DOHH2 (cell line): Measurements from ENCODE around the gene RPS27.

Source experiments
- H3F3A ChIP-seq: fragments of 200-600 bp; sonication (generic), shearing (Covaris generic); 2 replicates; pipeline ENCODE4 v1.6.0; 2016; ENCODE audit warnings: antibody characterized with exemption, mild to moderate bottlenecking; ENCODE audit not compliant: control insufficient read depth, insufficient read depth
- H3K27ac ChIP-seq: fragments of 200-600 bp; sonication (generic); 2 replicates; pipeline ENCODE4 v1.5.1; 2014; ENCODE audit warnings: low read depth, mild to moderate bottlenecking, low read length, moderate library complexity
- H3K27me3 ChIP-seq: fragments of 200-600 bp; sonication (generic); 2 replicates; pipeline ENCODE4 v1.6.1; 2014; ENCODE audit warnings: mild to moderate bottlenecking, low read length, mixed read lengths; ENCODE audit not compliant: control insufficient read depth
- H3K36me3 ChIP-seq: fragments of 200-600 bp; sonication (generic); 2 replicates; pipeline ENCODE4 v1.6.1; 2014; ENCODE audit warnings: mild to moderate bottlenecking, low read length, moderate library complexity, mixed read lengths; ENCODE audit not compliant: control insufficient read depth
- H3K4me1 ChIP-seq: fragments of 200-600 bp; sonication (generic); 2 replicates; pipeline ENCODE4 v1.6.1; 2014; ENCODE audit warnings: mild to moderate bottlenecking, low read length, mixed read lengths; ENCODE audit not compliant: control insufficient read depth
- H3K4me2 ChIP-seq: fragments of 200-600 bp; sonication (generic); 2 replicates; pipeline ENCODE4 v1.6.0; 2014; ENCODE audit warnings: mild to moderate bottlenecking, low read length, moderate library complexity
- H3K4me3 ChIP-seq: fragments of 200-600 bp; sonication (generic); 2 replicates; pipeline ENCODE4 v1.5.1; 2014; ENCODE audit warnings: mild to moderate bottlenecking, low read length, mixed read lengths
- H3K79me2 ChIP-seq: fragments of 200-600 bp; sonication (generic); 2 replicates; pipeline ENCODE4 v1.6.1; 2014; ENCODE audit warnings: mild to moderate bottlenecking, low read length, mixed read lengths; ENCODE audit not compliant: control insufficient read depth
- H3K9me2 ChIP-seq: fragments of 200-600 bp; sonication (generic); replicated peaks from 2 replicates; pipeline ENCODE4 v1.6.1; 2014; ENCODE audit warnings: mild to moderate bottlenecking, low read length, mixed read lengths; ENCODE audit not compliant: control insufficient read depth
- H3K9me3 ChIP-seq: fragments of 200-600 bp; sonication (generic); 2 replicates; pipeline ENCODE4 v1.6.1; 2014; ENCODE audit warnings: antibody characterized with exemption, low read length, mixed read lengths; ENCODE audit not compliant: control insufficient read depth, insufficient read depth
- H4K20me1 ChIP-seq: fragments of 200-600 bp; sonication (generic); 2 replicates; pipeline ENCODE4 v1.6.0; 2014; ENCODE audit warnings: low read depth, mild to moderate bottlenecking, antibody characterized with exemption, low read length, moderate library complexity; ENCODE audit not compliant: control insufficient read depth, insufficient read depth
- CTCF ChIP-seq: fragments of 200-600 bp; sonication (generic); IDR thresholded peaks from one replicate; pipeline ENCODE4 v1.5.1; 2014; ENCODE audit warnings: antibody characterized with exemption, mild to moderate bottlenecking, low read depth, low read length; ENCODE audit not compliant: poor library complexity, severe bottlenecking
- EZH2phosphoT487 ChIP-seq: fragments of 200-600 bp; sonication (generic); IDR thresholded peaks from 2 replicates; pipeline ENCODE4 v1.6.1; 2017; ENCODE audit warnings: borderline replicate concordance, mild to moderate bottlenecking, antibody characterized with exemption, low read length, moderate library complexity, mixed read lengths

Gene RPS27

GRCh38 chr1:153968972-153969371 is 21.6 kb upstream of the RPS27 start:
- H3K4me1 ChIP-seq, result peaks cover 32% of the 10 kb centered on the region
- peaks cover 46% of the 10 kb centered on the region for H3K79me2 ChIP-seq
- peak overlapping the region; percentile 97 for H3K4me2 ChIP-seq
- no peaks in the 10 kb centered on the region for H4K20me1 ChIP-seq
- no peaks in the 10 kb centered on the region for H3K9me2 ChIP-seq
- peaks cover 19% of the 10 kb centered on the region for H3K36me3 ChIP-seq
- no peaks in the 10 kb centered on the region for H3K27me3 ChIP-seq
- H3K4me3 ChIP-seq, result peak overlapping the region; percentile 76
- H3K27ac ChIP-seq, result no peak overlapping the region
- peaks cover 24% of the 10 kb centered on the region for H3F3A ChIP-seq
- no peaks in the 10 kb centered on the region for H3K9me3 ChIP-seq
- TF ChIP-seq EZH2phosphoT487 (no peak), CTCF (no peak)

GRCh38 chr1:153970346-153970745 is 20.2 kb upstream of the RPS27 start:
- no peak overlapping the region for H3K4me2 ChIP-seq
- no peak overlapping the region for H3K4me3 ChIP-seq
- H3K9me2 ChIP-seq, result no peaks in the 10 kb centered on the region
- TF ChIP-seq CTCF, result no peak
- TF ChIP-seq EZH2phosphoT487, result no peak
- peaks cover 25% of the 10 kb centered on the region for H3K4me1 ChIP-seq
- no peaks in the 10 kb centered on the region for H3K27me3 ChIP-seq
- no peaks in the 10 kb centered on the region for H3K9me3 ChIP-seq
- no peaks in the 10 kb centered on the region for H4K20me1 ChIP-seq
- peaks cover 34% of the 10 kb centered on the region for H3K79me2 ChIP-seq
- H3K36me3 ChIP-seq, result peaks cover 32% of the 10 kb centered on the region
- no peak overlapping the region for H3K27ac ChIP-seq
- H3F3A ChIP-seq, result peaks cover 33% of the 10 kb centered on the region

GRCh38 chr1:153973071-153973470 is 17.5 kb upstream of the RPS27 start:
- TF ChIP-seq CTCF, result no peak
- Histone ChIP-seq H3K4me1 (peaks cover 28% of the 10 kb centered on the region), H3K36me3 (peaks cover 49% of the 10 kb centered on the region), H3K79me2 (peaks cover 42% of the 10 kb centered on the region), H3K9me2 (no peaks in the 10 kb centered on the region), H3K4me2 (no peak overlapping the region), H3K27me3 (no peaks in the 10 kb centered on the region), H3F3A (peaks cover 23% of the 10 kb centered on the region), H3K4me3 (no peak overlapping the region), H3K9me3 (no peaks in the 10 kb centered on the region), H3K27ac (no peak overlapping the region), H4K20me1 (no peaks in the 10 kb centered on the region)

GRCh38 chr1:153973525-153973924 is 17.0 kb upstream of the RPS27 start:
- H3K79me2 ChIP-seq, result peaks cover 42% of the 10 kb centered on the region
- peaks cover 31% of the 10 kb centered on the region for H3K4me1 ChIP-seq
- H3K9me2 ChIP-seq, result no peaks in the 10 kb centered on the region
- TF ChIP-seq EZH2phosphoT487 (no peak), CTCF (no peak)
- H3K4me3 ChIP-seq, result no peak overlapping the region
- H3K27me3 ChIP-seq, result no peaks in the 10 kb centered on the region
- H3K4me2 ChIP-seq, result no peak overlapping the region
- peaks cover 23% of the 10 kb centered on the region for H3F3A ChIP-seq
- H4K20me1 ChIP-seq, result no peaks in the 10 kb centered on the region
- no peak overlapping the region for H3K27ac ChIP-seq
- no peaks in the 10 kb centered on the region for H3K9me3 ChIP-seq
- peaks cover 50% of the 10 kb centered on the region for H3K36me3 ChIP-seq
